SK-N-MC (cell line): Measurements from ENCODE around the gene SNAI3.

Experiments used
- DNase-seq: peaks from one replicate; pipeline ENCODE4 v3.0.0-alpha.2; 2011; ENCODE audit warnings: low read depth, low spot score
- H3K27ac ChIP-seq: fragments of 200-600 bp; sonication (generic); 2 replicates; pipeline ENCODE4 v1.5.1; 2016; ENCODE audit warnings: mixed run types
- H3K36me3 ChIP-seq: fragments of 200-600 bp; sonication (generic); 2 replicates; pipeline ENCODE4 v1.6.1; 2017; ENCODE audit warnings: antibody characterized with exemption, low read length, mixed read lengths; ENCODE audit not compliant: insufficient read depth
- H3K4me3 ChIP-seq: fragments of 200-600 bp; sonication (generic); 2 replicates; pipeline ENCODE4 v1.5.1; 2016
- H3K9ac ChIP-seq: fragments of 200-600 bp; sonication (generic); 2 replicates; pipeline ENCODE4 v1.8.0; 2017; ENCODE audit warnings: mixed run types, mixed read lengths; ENCODE audit not compliant: insufficient read length
- H3K9me3 ChIP-seq: fragments of 200-600 bp; sonication (generic); 2 replicates; pipeline ENCODE4 v1.6.1; 2017; ENCODE audit warnings: low read depth, mild to moderate bottlenecking, antibody characterized with exemption, low read length, moderate library complexity, mixed read lengths
- EZH2 ChIP-seq: fragments of 200-600 bp; sonication (generic); IDR thresholded peaks from one replicate; pipeline ENCODE4 v1.6.1; 2017; ENCODE audit warnings: antibody characterized with exemption
- FOXP2 ChIP-seq: optimal IDR thresholded peaks from 2 replicates; pipeline ENCODE3; 2011; ENCODE audit warnings: mild to moderate bottlenecking, moderate library complexity; ENCODE audit not compliant: insufficient read depth; ENCODE audit errors: extremely low read length, control extremely low read depth
- POLR2AphosphoS5 ChIP-seq: IDR thresholded peaks from 2 replicates; pipeline ENCODE4 v1.6.1; 2012; ENCODE audit warnings: mild to moderate bottlenecking, low read depth, low read length, borderline replicate concordance

Gene SNAI3

DNA sequence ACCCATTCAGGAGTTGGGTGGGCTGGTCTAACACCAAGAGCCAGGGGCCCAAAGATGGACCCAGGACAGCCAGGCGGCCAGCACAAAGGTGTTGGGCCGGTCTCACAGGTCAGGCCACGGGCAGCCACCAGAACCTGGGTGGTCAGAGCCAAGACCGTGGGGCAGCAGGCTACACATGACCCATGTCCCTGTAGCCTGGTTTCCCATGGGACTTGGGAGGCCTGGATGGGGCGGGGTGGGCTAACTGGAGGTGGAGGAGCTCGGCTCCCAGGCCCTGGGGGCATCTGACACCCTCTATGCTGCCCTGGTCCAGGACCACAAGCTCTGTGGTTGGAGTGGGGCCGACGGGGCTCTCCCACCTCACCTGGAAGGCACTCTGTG lies 37.2 kb upstream of the SNAI3 start:
- DNase-seq = no peak
- H3K36me3 ChIP-seq = peaks cover 3% of the 10 kb centered on the region; the same call in 1 of the 2 replicates
- no peaks in the 10 kb centered on the region for H3K9me3 ChIP-seq
- no peak overlapping the region for H3K4me3 ChIP-seq
- no peak overlapping the region for H3K9ac ChIP-seq
- no peak overlapping the region for H3K27ac ChIP-seq
- no peak for TF ChIP-seq EZH2
- TF ChIP-seq POLR2AphosphoS5 = no peak
- TF ChIP-seq FOXP2 = no peak

- TF ChIP-seq EZH2 (no peak), POLR2AphosphoS5 (no peak), FOXP2 (no peak)
- peaks cover 7% of the 10 kb centered on the region; the same call in 1 of the 2 replicates for H3K36me3 ChIP-seq
Observed at GRCh38 chr16:88722784-88723506, 36.6 kb upstream of the SNAI3 start.

DNA sequence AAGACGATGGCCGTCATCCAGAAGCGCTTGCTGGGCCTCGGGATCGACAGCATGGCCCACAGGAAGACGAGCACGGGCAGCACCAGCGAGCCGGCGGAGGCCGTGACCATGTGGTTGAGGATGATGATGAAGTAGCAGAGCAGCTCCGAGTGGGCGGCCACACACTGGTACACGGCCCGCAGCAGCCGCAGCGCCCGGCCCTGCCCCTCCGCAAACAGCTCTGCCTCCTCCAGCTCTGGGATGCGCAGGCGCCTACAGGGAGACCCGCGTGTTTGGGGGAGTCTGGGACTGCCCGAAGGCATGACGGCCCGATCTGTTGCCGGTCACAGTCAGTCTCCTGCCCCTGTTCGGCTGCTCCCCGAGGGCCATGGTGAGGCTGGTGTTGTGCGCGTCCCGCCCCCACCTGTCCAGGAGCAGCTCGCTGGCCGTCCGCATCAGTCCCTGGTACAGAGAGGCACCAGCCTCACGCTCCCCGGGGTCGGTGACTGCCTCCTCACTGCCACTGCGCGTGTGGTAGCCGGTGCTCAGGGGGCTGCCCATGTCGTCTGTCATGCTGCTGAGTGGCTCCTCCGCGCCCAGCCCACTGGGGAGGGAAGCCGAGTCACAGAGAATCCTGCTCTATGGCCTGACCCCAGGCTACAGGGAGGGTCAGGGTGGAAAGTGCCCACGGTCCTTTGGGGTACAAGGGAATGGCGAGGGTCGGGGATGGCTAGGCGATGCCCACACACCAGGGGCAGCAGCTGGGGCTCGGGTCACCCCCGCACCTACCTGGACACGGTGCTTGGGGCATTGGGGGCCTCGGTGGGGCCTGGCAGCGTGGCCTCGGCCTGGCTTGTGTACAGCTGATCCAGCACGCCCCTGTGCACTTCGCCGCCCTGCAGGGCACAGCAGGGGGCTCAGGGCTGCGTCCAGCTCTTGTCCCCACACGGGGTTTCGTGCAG lies 35.8 kb upstream of the SNAI3 start:
- H3K9me3 ChIP-seq = no peaks in the 10 kb centered on the region
- peaks cover 8% of the 10 kb centered on the region; the same call in 1 of the 2 replicates for H3K36me3 ChIP-seq
- H3K4me3 ChIP-seq = no peak overlapping the region
- TF ChIP-seq POLR2AphosphoS5 = no peak
- TF ChIP-seq EZH2 = no peak
- DNase-seq = no peak
- no peak overlapping the region for H3K27ac ChIP-seq
- H3K9ac ChIP-seq = no peak overlapping the region

More at GRCh38 chr16:88722784-88723506, 36.6 kb upstream of the SNAI3 start:
- no peaks in the 10 kb centered on the region for H3K9me3 ChIP-seq
- DNase-seq = no peak
- no peak overlapping the region for H3K4me3 ChIP-seq
- H3K27ac ChIP-seq = no peak overlapping the region
- no peak overlapping the region for H3K9ac ChIP-seq

DNA sequence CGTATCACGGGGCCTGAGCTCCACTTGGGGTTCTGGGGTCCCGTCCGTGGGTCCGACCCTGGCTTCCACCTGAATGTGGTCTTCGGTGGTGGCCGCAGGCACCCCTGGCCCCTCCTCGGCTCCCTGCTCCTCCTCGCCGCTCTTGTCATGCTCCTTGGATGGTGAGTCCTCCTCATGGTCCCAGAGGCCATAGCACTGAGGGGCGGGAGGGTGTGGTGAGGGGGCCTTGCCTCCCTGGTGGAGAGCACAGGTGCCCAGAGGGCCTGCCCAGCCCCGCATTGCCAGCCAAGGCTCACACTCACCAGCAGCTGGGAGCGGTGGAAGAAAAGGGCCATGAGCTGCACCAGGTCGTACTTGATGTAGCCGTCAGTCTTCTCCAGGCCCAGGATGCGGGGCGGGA lies 34.9 kb upstream of the SNAI3 start:
- no peak overlapping the region for H3K4me3 ChIP-seq
- no peaks in the 10 kb centered on the region for H3K9me3 ChIP-seq
- no peak overlapping the region for H3K9ac ChIP-seq
- no peak for DNase-seq
- H3K27ac ChIP-seq = no peak overlapping the region
- H3K36me3 ChIP-seq = peaks cover 10% of the 10 kb centered on the region; the same call in 1 of the 2 replicates
- TF ChIP-seq POLR2AphosphoS5 (no peak), FOXP2 (no peak)

- H3K27ac ChIP-seq = no peak overlapping the region
- no peaks in the 10 kb centered on the region for H3K9me3 ChIP-seq
- no peak overlapping the region for H3K4me3 ChIP-seq
- H3K9ac ChIP-seq = no peak overlapping the region
- DNase-seq = no peak
- no peak for TF ChIP-seq EZH2
- no peak for TF ChIP-seq POLR2AphosphoS5
- H3K36me3 ChIP-seq = peaks cover 10% of the 10 kb centered on the region; the same call in 1 of the 2 replicates
Observed at GRCh38 chr16:88720396-88720970, 34.2 kb upstream of the SNAI3 start.

DNA sequence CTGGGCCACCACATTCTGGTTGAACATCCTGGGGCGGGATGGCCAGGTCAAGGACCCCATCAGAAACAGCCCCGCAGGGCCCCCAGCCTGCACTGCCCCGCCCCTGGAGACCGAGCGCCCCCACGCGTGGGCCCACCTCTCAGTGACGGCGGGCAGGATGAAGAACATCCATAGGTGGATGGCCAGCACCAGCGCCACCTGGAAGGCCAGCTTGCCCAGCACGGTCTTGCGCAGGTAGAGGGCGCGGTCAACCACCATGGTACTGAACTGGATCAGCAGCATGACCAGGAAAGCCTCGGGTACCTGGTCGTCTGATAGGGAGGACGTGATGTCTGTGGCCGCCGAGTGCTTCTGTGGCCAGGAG lies 33.6 kb upstream of the SNAI3 start:
- no peak overlapping the region for H3K9ac ChIP-seq
- no peaks in the 10 kb centered on the region for H3K9me3 ChIP-seq
- no peak for TF ChIP-seq EZH2
- TF ChIP-seq POLR2AphosphoS5 = no peak
- TF ChIP-seq FOXP2 = no peak
- H3K4me3 ChIP-seq = no peak overlapping the region
- peaks cover 10% of the 10 kb centered on the region; the same call in 1 of the 2 replicates for H3K36me3 ChIP-seq
- H3K27ac ChIP-seq = no peak overlapping the region
- DNase-seq = no peak

DNA sequence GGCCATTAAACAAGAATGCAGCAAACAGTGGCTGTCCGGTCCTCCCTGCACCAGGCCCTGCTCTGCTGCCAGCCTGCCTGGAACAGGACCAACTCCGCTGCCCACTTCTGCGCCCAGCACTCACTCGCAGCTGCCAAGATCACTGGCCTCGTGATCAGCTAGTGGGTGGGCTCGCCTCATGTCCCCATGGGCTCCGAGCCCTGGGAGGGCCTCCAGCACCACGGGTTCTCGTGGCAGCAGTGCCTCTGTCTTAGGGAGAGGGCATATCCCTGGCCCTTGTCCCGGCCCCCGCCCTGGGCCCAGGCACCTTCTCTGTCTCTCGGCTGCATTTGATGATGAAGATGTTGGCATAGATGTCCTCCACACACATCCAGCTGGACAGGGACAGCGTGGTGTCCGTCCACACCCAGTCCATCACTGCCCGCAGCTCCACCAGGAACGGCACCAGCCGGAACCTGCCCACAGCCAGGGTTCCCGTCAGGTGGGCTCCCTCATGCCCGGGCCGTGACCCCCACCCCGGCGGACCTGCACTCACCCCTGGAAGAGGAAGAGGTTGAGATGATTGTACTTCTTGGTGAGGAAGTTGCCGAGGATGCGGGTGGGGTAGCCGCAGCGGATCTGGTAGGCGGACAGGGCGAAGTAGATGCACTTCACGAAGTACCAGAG lies 33.1 kb upstream of the SNAI3 start:
- H3K27ac ChIP-seq = no peak overlapping the region
- TF ChIP-seq POLR2AphosphoS5 (no peak), EZH2 (no peak), FOXP2 (no peak)
- no peak overlapping the region for H3K9ac ChIP-seq
- DNase-seq = no peak
- no peaks in the 10 kb centered on the region for H3K9me3 ChIP-seq
- H3K4me3 ChIP-seq = no peak overlapping the region
- H3K36me3 ChIP-seq = peaks cover 10% of the 10 kb centered on the region; the same call in 1 of the 2 replicates

- H3K9me3 ChIP-seq = no peaks in the 10 kb centered on the region
- no peak overlapping the region for H3K27ac ChIP-seq
- no peak for TF ChIP-seq FOXP2
- no peak for TF ChIP-seq EZH2
- no peak; the same call in 1 of the 2 replicates for TF ChIP-seq POLR2AphosphoS5
- H3K4me3 ChIP-seq = no peak overlapping the region
- no peak for DNase-seq
- no peak overlapping the region for H3K9ac ChIP-seq
- H3K36me3 ChIP-seq = peaks cover 10% of the 10 kb centered on the region; the same call in 1 of the 2 replicates
Observed at GRCh38 chr16:88718178-88718577, 31.9 kb upstream of the SNAI3 start.
